Measurements from ENCODE around the gene HIPK1.

The HIPK1 gene

GRCh38 chr1:113975211-113975895 lies 46.2 kb downstream of the HIPK1 start:
- H3K4me1 ChIP-seq (ENCODE audit: control insufficient read depth in 1 of 2, insufficient read depth in 2 of 2, low read length in 2 of 2) = peaks cover 13 to 28% of the 10 kb centered on the region in 2 donors
- no peak overlapping the region for H3K27ac ChIP-seq (ENCODE audit: low read length)
- no peaks in the 10 kb centered on the region for H3K9me3 ChIP-seq (ENCODE audit: control insufficient read depth in 1 of 2, low read length in 2 of 2)
- H3K36me3 ChIP-seq (ENCODE audit: control insufficient read depth in 1 of 2, insufficient read depth in 2 of 2, low read length in 2 of 2) = peaks cover 36 to 37% of the 10 kb centered on the region in 2 donors
- H3K27me3 ChIP-seq (ENCODE audit: low read depth, low read length) = no peaks in the 10 kb centered on the region
- H3K4me3 ChIP-seq (ENCODE audit: low read depth in 1 of 2, low read length in 2 of 2) = no peak overlapping the region

- H3K4me3 ChIP-seq (ENCODE audit: low read depth in 1 of 2, low read length in 2 of 2) = no peak overlapping the region
- H3K27me3 ChIP-seq (ENCODE audit: low read depth, low read length) = no peaks in the 10 kb centered on the region
- H3K4me1 ChIP-seq (ENCODE audit: control insufficient read depth in 1 of 2, insufficient read depth in 2 of 2, low read length in 2 of 2) = peaks cover 13 to 36% of the 10 kb centered on the region in 2 donors
- H3K9me3 ChIP-seq (ENCODE audit: control insufficient read depth in 1 of 2, low read length in 2 of 2) = no peaks in the 10 kb centered on the region
- no peak overlapping the region for H3K27ac ChIP-seq (ENCODE audit: low read length)
- H3K36me3 ChIP-seq (ENCODE audit: control insufficient read depth in 1 of 2, insufficient read depth in 2 of 2, low read length in 2 of 2) = peaks cover 23 to 30% of the 10 kb centered on the region in 2 donors
These were observed 47.6 kb downstream of the HIPK1 start for GRCh38 chr1:113976609-113977278.

- peak overlapping the region; percentile 93 for H3K27ac ChIP-seq (ENCODE audit: low read length)
- no peaks in the 10 kb centered on the region for H3K9me3 ChIP-seq (ENCODE audit: control insufficient read depth in 1 of 2, low read length in 2 of 2)
- no peak overlapping the region for H3K4me3 ChIP-seq (ENCODE audit: low read depth in 1 of 2, low read length in 2 of 2)
- peaks cover 13 to 47% of the 10 kb centered on the region in 2 donors for H3K4me1 ChIP-seq (ENCODE audit: control insufficient read depth in 1 of 2, insufficient read depth in 2 of 2, low read length in 2 of 2)
- H3K27me3 ChIP-seq (ENCODE audit: low read depth, low read length) = no peaks in the 10 kb centered on the region
- H3K36me3 ChIP-seq (ENCODE audit: control insufficient read depth in 1 of 2, insufficient read depth in 2 of 2, low read length in 2 of 2) = peaks cover 12 to 19% of the 10 kb centered on the region in 2 donors
These were observed 48.8 kb downstream of the HIPK1 start for GRCh38 chr1:113977906-113978305.

- Histone ChIP-seq H3K9me3 (ENCODE audit: control insufficient read depth in 1 of 2, low read length in 2 of 2) (no peaks in the 10 kb centered on the region), H3K36me3 (ENCODE audit: control insufficient read depth in 1 of 2, insufficient read depth in 2 of 2, low read length in 2 of 2) (peaks cover 5 to 8% of the 10 kb centered on the region in 2 donors), H3K4me3 (ENCODE audit: low read depth in 1 of 2, low read length in 2 of 2) (peak within 1 kb of the TSS; percentile 63 to 65), H3K27ac (ENCODE audit: low read length) (peak within 1 kb of the TSS; percentile 93), H3K4me1 (ENCODE audit: control insufficient read depth in 1 of 2, insufficient read depth in 2 of 2, low read length in 2 of 2) (peaks cover 14 to 59% of the 10 kb centered on the region in 2 donors), H3K27me3 (ENCODE audit: low read depth, low read length) (no peaks in the 10 kb centered on the region)
These were observed 50.0 kb downstream of the HIPK1 start, which contains the start of gene OLFML3 for GRCh38 chr1:113978863-113979702. Gene OLFML3 (plus strand): TSS chr1:113979474. CDS start chr1:113979517, 43 bp downstream.

- H3K36me3 ChIP-seq (ENCODE audit: control insufficient read depth in 1 of 2, insufficient read depth in 2 of 2, low read length in 2 of 2) = peaks cover 5 to 8% of the 10 kb centered on the region in 2 donors
- peaks cover 25 to 67% of the 10 kb centered on the region in 2 donors for H3K4me1 ChIP-seq (ENCODE audit: control insufficient read depth in 1 of 2, insufficient read depth in 2 of 2, low read length in 2 of 2)
- no peaks in the 10 kb centered on the region for H3K27me3 ChIP-seq (ENCODE audit: low read depth, low read length)
- H3K27ac ChIP-seq (ENCODE audit: low read length) = peak overlapping the region; percentile 93
- peak overlapping the region; percentile 63 to 65 for H3K4me3 ChIP-seq (ENCODE audit: low read depth in 1 of 2, low read length in 2 of 2)
- no peaks in the 10 kb centered on the region for H3K9me3 ChIP-seq (ENCODE audit: control insufficient read depth in 1 of 2, low read length in 2 of 2)
These were observed 51.0 kb downstream of the HIPK1 start for GRCh38 chr1:113980110-113980509.

- Histone ChIP-seq H3K4me3 (ENCODE audit: low read depth in 1 of 2, low read length in 2 of 2) (peak overlapping the region; percentile 54 to 63), H3K27me3 (ENCODE audit: low read depth, low read length) (no peaks in the 10 kb centered on the region), H3K4me1 (ENCODE audit: control insufficient read depth in 1 of 2, insufficient read depth in 2 of 2, low read length in 2 of 2) (peaks cover 19 to 55% of the 10 kb centered on the region in 2 donors), H3K9me3 (ENCODE audit: control insufficient read depth in 1 of 2, low read length in 2 of 2) (no peaks in the 10 kb centered on the region), H3K36me3 (ENCODE audit: control insufficient read depth in 1 of 2, insufficient read depth in 2 of 2, low read length in 2 of 2) (peaks cover 0 to 8% of the 10 kb centered on the region in 2 donors), H3K27ac (ENCODE audit: low read length) (peak overlapping the region; percentile 57)
These were observed 53.1 kb downstream of the HIPK1 start for GRCh38 chr1:113981962-113982931.

GRCh38 chr1:113982949-113983348 lies 53.8 kb downstream of the HIPK1 start:
- peak overlapping the region; percentile 54 to 63 for H3K4me3 ChIP-seq (ENCODE audit: low read depth in 1 of 2, low read length in 2 of 2)
- peaks cover 0 to 8% of the 10 kb centered on the region in 2 donors for H3K36me3 ChIP-seq (ENCODE audit: control insufficient read depth in 1 of 2, insufficient read depth in 2 of 2, low read length in 2 of 2)
- no peaks in the 10 kb centered on the region for H3K27me3 ChIP-seq (ENCODE audit: low read depth, low read length)
- H3K27ac ChIP-seq (ENCODE audit: low read length) = peak overlapping the region; percentile 57
- H3K9me3 ChIP-seq (ENCODE audit: control insufficient read depth in 1 of 2, low read length in 2 of 2) = no peaks in the 10 kb centered on the region
- H3K4me1 ChIP-seq (ENCODE audit: control insufficient read depth in 1 of 2, insufficient read depth in 2 of 2, low read length in 2 of 2) = peaks cover 19 to 53% of the 10 kb centered on the region in 2 donors

- H3K4me1 ChIP-seq (ENCODE audit: control insufficient read depth in 1 of 2, insufficient read depth in 2 of 2, low read length in 2 of 2) = peaks cover 18 to 49% of the 10 kb centered on the region in 2 donors
These were observed 54.3 kb downstream of the HIPK1 start for GRCh38 chr1:113983391-113983790.

GRCh38 chr1:113983826-113984225 lies 54.7 kb downstream of the HIPK1 start:
- H3K4me1 ChIP-seq (ENCODE audit: control insufficient read depth in 1 of 2, insufficient read depth in 2 of 2, low read length in 2 of 2) = peaks cover 14 to 44% of the 10 kb centered on the region in 2 donors
- H3K9me3 ChIP-seq (ENCODE audit: control insufficient read depth in 1 of 2, low read length in 2 of 2) = no peaks in the 10 kb centered on the region
- peak overlapping the region; percentile 57 for H3K27ac ChIP-seq (ENCODE audit: low read length)
- H3K4me3 ChIP-seq (ENCODE audit: low read depth in 1 of 2, low read length in 2 of 2) = peak overlapping the region in 1 of 2 donors; percentile 54
- H3K36me3 ChIP-seq (ENCODE audit: control insufficient read depth in 1 of 2, insufficient read depth in 2 of 2, low read length in 2 of 2) = peaks cover 0 to 8% of the 10 kb centered on the region in 2 donors
- no peaks in the 10 kb centered on the region for H3K27me3 ChIP-seq (ENCODE audit: low read depth, low read length)

More at GRCh38 chr1:113983391-113983790, 54.3 kb downstream of the HIPK1 start:
- H3K27ac ChIP-seq (ENCODE audit: low read length) = peak overlapping the region; percentile 57
- H3K9me3 ChIP-seq (ENCODE audit: control insufficient read depth in 1 of 2, low read length in 2 of 2) = no peaks in the 10 kb centered on the region
- peaks cover 0 to 8% of the 10 kb centered on the region in 2 donors for H3K36me3 ChIP-seq (ENCODE audit: control insufficient read depth in 1 of 2, insufficient read depth in 2 of 2, low read length in 2 of 2)
- no peaks in the 10 kb centered on the region for H3K27me3 ChIP-seq (ENCODE audit: low read depth, low read length)
- peak overlapping the region; percentile 54 to 63 for H3K4me3 ChIP-seq (ENCODE audit: low read depth in 1 of 2, low read length in 2 of 2)

- no peaks in the 10 kb centered on the region for H3K9me3 ChIP-seq (ENCODE audit: control insufficient read depth in 1 of 2, low read length in 2 of 2)
- H3K36me3 ChIP-seq (ENCODE audit: control insufficient read depth in 1 of 2, insufficient read depth in 2 of 2, low read length in 2 of 2) = peaks cover 0 to 6% of the 10 kb centered on the region in 2 donors
- H3K27ac ChIP-seq (ENCODE audit: low read length) = no peak overlapping the region
- H3K4me1 ChIP-seq (ENCODE audit: control insufficient read depth in 1 of 2, insufficient read depth in 2 of 2, low read length in 2 of 2) = peaks cover 12 to 39% of the 10 kb centered on the region in 2 donors
- no peaks in the 10 kb centered on the region for H3K27me3 ChIP-seq (ENCODE audit: low read depth, low read length)
- H3K4me3 ChIP-seq (ENCODE audit: low read depth in 1 of 2, low read length in 2 of 2) = no peak overlapping the region
These were observed 55.6 kb downstream of the HIPK1 start for GRCh38 chr1:113984710-113985109.

Data from muscle layer of duodenum (tissue), 2 donors.